ENCODE measurements around the gene PRRX2.

The PRRX2 gene

DNA sequence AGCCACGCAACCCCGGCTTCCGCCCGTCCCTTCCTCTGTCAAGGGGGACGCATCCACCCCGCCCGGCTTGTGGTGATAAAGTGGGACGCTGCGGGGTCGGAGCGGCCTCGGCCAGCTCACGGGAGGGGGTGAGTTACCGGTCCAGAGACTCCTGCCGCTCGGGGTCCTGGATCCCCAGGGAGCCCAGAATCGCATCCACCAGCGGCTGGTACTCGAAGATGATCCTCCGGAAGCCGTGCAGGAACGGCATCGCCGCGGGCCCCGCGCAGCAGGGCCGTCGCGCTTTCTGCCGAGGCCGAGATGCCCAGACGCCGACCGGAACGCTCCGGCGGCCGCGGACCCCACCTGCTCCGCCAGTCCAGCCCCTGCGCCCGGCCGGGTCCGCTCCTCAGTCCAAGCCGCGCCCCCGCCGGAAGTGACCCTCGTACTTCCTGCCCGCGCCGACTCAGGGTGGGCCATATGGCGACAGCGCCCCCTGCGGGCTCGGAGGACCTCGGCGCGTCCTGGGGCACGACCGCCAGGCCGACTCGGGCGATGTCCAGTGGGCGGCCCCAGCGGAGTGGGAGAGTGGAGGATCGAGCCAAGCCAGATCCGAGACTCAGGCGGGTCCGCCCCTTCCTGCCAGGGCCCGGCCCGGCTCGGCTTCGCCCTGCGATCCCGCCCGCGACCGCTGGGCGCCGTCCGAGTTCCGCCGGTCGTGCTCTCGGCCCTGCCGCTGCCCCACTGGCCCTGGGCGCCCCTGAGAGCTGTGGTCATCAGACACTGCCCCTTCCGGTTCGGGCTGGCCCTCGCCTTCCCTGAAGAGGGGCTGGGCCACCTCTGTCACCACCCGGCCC is 23.5 kb upstream of the PRRX2 start, which contains the start of gene ASB6:
TSS of gene ASB6 (minus strand) at position 402 of the 836 bp plus-strand sequence. CDS start at position 250, 152 bp downstream.
- H3K4me1 ChIP-seq (ENCODE audit: control insufficient read depth, low read length): peaks cover 16% of the 10 kb centered on the region
- TF ChIP-seq EZH2phosphoT487 (IDR thresholded peaks at IDR 0.05; ENCODE audit: borderline replicate concordance, low read length): no peak
- TF ChIP-seq, protein P1, sequence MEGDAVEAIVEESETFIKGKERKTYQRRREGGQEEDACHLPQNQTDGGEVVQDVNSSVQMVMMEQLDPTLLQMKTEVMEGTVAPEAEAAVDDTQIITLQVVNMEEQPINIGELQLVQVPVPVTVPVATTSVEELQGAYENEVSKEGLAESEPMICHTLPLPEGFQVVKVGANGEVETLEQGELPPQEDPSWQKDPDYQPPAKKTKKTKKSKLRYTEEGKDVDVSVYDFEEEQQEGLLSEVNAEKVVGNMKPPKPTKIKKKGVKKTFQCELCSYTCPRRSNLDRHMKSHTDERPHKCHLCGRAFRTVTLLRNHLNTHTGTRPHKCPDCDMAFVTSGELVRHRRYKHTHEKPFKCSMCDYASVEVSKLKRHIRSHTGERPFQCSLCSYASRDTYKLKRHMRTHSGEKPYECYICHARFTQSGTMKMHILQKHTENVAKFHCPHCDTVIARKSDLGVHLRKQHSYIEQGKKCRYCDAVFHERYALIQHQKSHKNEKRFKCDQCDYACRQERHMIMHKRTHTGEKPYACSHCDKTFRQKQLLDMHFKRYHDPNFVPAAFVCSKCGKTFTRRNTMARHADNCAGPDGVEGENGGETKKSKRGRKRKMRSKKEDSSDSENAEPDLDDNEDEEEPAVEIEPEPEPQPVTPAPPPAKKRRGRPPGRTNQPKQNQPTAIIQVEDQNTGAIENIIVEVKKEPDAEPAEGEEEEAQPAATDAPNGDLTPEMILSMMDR (IDR thresholded peaks at IDR 0.05; ENCODE audit: low read depth, low read length, poor library complexity, severe bottlenecking): peak; percentile 95
- H3K27me3 ChIP-seq (ENCODE audit: control insufficient read depth, low read length): no peaks in the 10 kb centered on the region
- no peaks in the 10 kb centered on the region for H3K9me3 ChIP-seq (ENCODE audit: control insufficient read depth, insufficient read depth, low read length)
- peaks cover 30% of the 10 kb centered on the region for H3K36me3 ChIP-seq (ENCODE audit: control insufficient read depth, low read length)
- H3F3A ChIP-seq (ENCODE audit: control insufficient read depth, insufficient read depth): peaks cover 4% of the 10 kb centered on the region; the same call in 1 of the 2 replicates
- no peaks in the 10 kb centered on the region for H3K9me2 ChIP-seq (replicated peaks; ENCODE audit: control insufficient read depth, low read length)
- H4K20me1 ChIP-seq (ENCODE audit: control insufficient read depth, insufficient read depth, low read depth, low read length): 0 out of 2 replicates have a peak, but pooled peaks cover 17% of the 10 kb centered on the region
- no peak within 1 kb of the TSS for H3K27ac ChIP-seq (ENCODE audit: low read depth, low read length)
- H3K4me2 ChIP-seq (ENCODE audit: low read length): peak within 1 kb of the TSS; percentile 97
- peaks cover 33% of the 10 kb centered on the region for H3K79me2 ChIP-seq (ENCODE audit: control insufficient read depth, low read length)
- H3K4me3 ChIP-seq (ENCODE audit: low read length): peak within 1 kb of the TSS; percentile 100

DNA sequence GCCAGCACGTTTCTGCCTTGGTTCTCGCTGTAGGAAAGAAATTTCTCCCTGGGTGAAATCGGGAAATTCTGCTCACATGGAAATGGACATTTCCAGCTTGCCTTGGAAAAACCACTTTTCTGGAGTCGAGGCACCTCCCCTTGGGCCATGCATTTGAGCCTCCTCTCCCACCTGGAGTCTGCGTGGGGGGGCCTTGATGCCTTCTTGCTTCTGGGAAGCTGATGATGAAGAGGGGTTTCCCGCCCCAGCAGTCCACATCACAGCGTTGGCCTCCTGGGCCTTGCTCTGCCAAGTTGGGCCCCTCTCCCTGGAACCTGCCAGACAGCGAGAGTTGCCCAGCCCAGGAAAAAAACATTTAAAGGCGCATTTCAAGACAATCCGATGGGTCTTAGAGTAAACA is 21.7 kb upstream of the PRRX2 start:
- H4K20me1 ChIP-seq (ENCODE audit: control insufficient read depth, insufficient read depth, low read depth, low read length): 0 out of 2 replicates have a peak, but pooled peaks cover 11% of the 10 kb centered on the region
- no peaks in the 10 kb centered on the region for H3K9me3 ChIP-seq (ENCODE audit: control insufficient read depth, insufficient read depth, low read length)
- H3K27me3 ChIP-seq (ENCODE audit: control insufficient read depth, low read length): no peaks in the 10 kb centered on the region
- no peak overlapping the region for H3K4me2 ChIP-seq (ENCODE audit: low read length)
- peaks cover 4% of the 10 kb centered on the region; the same call in 1 of the 2 replicates for H3F3A ChIP-seq (ENCODE audit: control insufficient read depth, insufficient read depth)
- no peak overlapping the region for H3K4me3 ChIP-seq (ENCODE audit: low read length)
- no peak overlapping the region for H3K27ac ChIP-seq (ENCODE audit: low read depth, low read length)
- peaks cover 13% of the 10 kb centered on the region for H3K36me3 ChIP-seq (ENCODE audit: control insufficient read depth, low read length)
- H3K9me2 ChIP-seq (replicated peaks; ENCODE audit: control insufficient read depth, low read length): no peaks in the 10 kb centered on the region
- peaks cover 33% of the 10 kb centered on the region for H3K79me2 ChIP-seq (ENCODE audit: control insufficient read depth, low read length)
- H3K4me1 ChIP-seq (ENCODE audit: control insufficient read depth, low read length): peaks cover 16% of the 10 kb centered on the region
- TF ChIP-seq, protein P1 (IDR thresholded peaks at IDR 0.05; ENCODE audit: low read depth, low read length, poor library complexity, severe bottlenecking): no peak
- no peak for TF ChIP-seq EZH2phosphoT487 (IDR thresholded peaks at IDR 0.05; ENCODE audit: borderline replicate concordance, low read length)

DNA sequence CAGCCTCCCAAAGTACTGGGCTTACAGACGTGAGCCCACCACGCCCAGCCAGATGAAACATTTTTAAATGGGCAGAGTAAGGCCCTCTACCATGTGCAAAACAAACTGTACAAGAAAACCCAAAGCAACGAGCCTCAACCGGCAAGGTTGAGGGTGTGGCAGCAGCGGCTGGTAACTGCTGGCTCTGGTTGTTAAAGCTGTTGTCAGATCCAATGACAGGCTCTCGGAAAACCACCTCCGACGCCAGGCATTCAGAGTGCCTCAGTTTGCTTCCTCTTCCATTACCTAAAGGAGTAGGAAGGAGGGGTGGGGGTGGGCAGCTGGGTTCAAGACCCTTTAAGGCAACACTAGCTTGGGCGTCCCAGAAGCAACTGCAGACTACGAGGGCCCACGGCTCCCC is 21.1 kb upstream of the PRRX2 start:
- no peak overlapping the region for H3K27ac ChIP-seq (ENCODE audit: low read depth, low read length)
- H3K4me2 ChIP-seq (ENCODE audit: low read length): no peak overlapping the region
- H3K9me3 ChIP-seq (ENCODE audit: control insufficient read depth, insufficient read depth, low read length): no peaks in the 10 kb centered on the region
- no peak overlapping the region for H3K4me3 ChIP-seq (ENCODE audit: low read length)
- 0 out of 2 replicates have a peak, but pooled peaks cover 11% of the 10 kb centered on the region for H4K20me1 ChIP-seq (ENCODE audit: control insufficient read depth, insufficient read depth, low read depth, low read length)
- no peak for TF ChIP-seq EZH2phosphoT487 (IDR thresholded peaks at IDR 0.05; ENCODE audit: borderline replicate concordance, low read length)
- TF ChIP-seq, protein P1 (IDR thresholded peaks at IDR 0.05; ENCODE audit: low read depth, low read length, poor library complexity, severe bottlenecking): no peak
- no peaks in the 10 kb centered on the region for H3K27me3 ChIP-seq (ENCODE audit: control insufficient read depth, low read length)
- peaks cover 16% of the 10 kb centered on the region for H3K4me1 ChIP-seq (ENCODE audit: control insufficient read depth, low read length)
- peaks cover 6% of the 10 kb centered on the region for H3K36me3 ChIP-seq (ENCODE audit: control insufficient read depth, low read length)
- peaks cover 26% of the 10 kb centered on the region for H3K79me2 ChIP-seq (ENCODE audit: control insufficient read depth, low read length)
- peaks cover 4% of the 10 kb centered on the region; the same call in 1 of the 2 replicates for H3F3A ChIP-seq (ENCODE audit: control insufficient read depth, insufficient read depth)
- no peaks in the 10 kb centered on the region for H3K9me2 ChIP-seq (replicated peaks; ENCODE audit: control insufficient read depth, low read length)

Measured in DOHH2 (cell line).